Measurements from ENCODE around the gene MAPK10. TPM values are rescaled to one million over a fixed set of nuclear protein-coding genes. Genes with fewer than 3 reads are reported as not detected.

The MAPK10 gene
- total and polyA plus RNA-seq, 9 of the 15 experiments (the other 6 are each of a cell fraction or from before 2014, with no cell fraction given), result 0.10 to 0.53 (median 0.18) TPM; not detected in 4

DNA sequence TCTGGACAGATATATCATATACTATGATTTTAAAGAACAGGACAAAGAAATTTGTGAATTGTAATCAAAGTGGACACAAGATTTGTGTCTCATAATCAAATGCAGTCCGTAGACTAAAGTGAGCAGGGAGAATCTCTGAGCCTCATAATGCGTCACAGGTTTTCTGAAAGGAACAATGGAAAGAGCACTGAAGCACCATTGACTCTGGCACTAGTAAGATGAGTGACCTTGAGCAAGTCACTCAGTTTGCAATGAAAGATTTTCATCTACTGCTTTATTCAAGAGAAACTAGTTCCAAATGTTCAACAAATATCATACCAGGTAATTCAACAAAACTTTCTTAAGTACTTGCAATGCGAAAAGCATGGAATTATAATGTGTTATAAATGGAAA, 315.3 kb downstream of the MAPK10 start:
- FAIRE-seq, result no peak
- Histone ChIP-seq H3K4me2 (ENCODE audit: insufficient read depth, low read length) (no peak overlapping the region), H3K9me3 (replicated peaks; ENCODE audit: control insufficient read depth, insufficient read depth, low read depth, low read length) (no peaks in the 10 kb centered on the region), H2AFZ (ENCODE audit: low read depth, low read length) (no peak overlapping the region), H3K27me3 (ENCODE audit: control insufficient read depth in 2 of 2, insufficient read depth in 2 of 2, low read length in 2 of 2) (0 out of 5 replicates have a peak, but pooled peaks cover 0 to 2% of the 10 kb centered on the region in 2 experiments), H3K36me3 (ENCODE audit: control insufficient read depth, insufficient read depth, low read length) (no peaks in the 10 kb centered on the region), H4K20me1 (replicated peaks; ENCODE audit: control insufficient read depth, insufficient read depth, low read length) (no peaks in the 10 kb centered on the region), H3K79me2 (ENCODE audit: control insufficient read depth, insufficient read depth, low read length) (no peaks in the 10 kb centered on the region), H3K4me1 (replicated peaks in 1 of 2; ENCODE audit: control insufficient read depth in 2 of 2, insufficient read depth in 2 of 2, low read length in 2 of 2) (no peaks in the 10 kb centered on the region), H3K27ac (ENCODE audit: extremely low read depth, low read depth, low read length) (no peak overlapping the region), H3K4me3 (no peak overlapping the region), H3K9me1 (ENCODE audit: control insufficient read depth, insufficient read depth, low read length) (peaks cover 3% of the 10 kb centered on the region), H3K9ac (ENCODE audit: insufficient read depth in 1 of 2, low read depth in 2 of 2, low read length in 2 of 2) (no peak overlapping the region)
- intact Hi-C loops (cut with micrococcal nuclease) (loop anchor here (1.0 to 10.0 kb wide), 5 partner anchors 180 to 962 kb away; no protein-coding TSS in a partner anchor), in situ Hi-C loops (cut with MboI) (loop anchor here (25.0 kb wide), 1 partner anchor 907 kb away; no protein-coding TSS in a partner anchor)
- BruUV-seq (replicated peaks), result no TSS peak
- no peak for ATAC-seq
- POLR2A ChIA-PET, result no interaction called here
- DNase-seq (ENCODE audit: extremely low read depth in 1 of 4, low spot score in 3 of 4), result no peak
- CTCF ChIA-PET (ENCODE audit: low intra/inter-chr PET ratio), result interaction anchor here (0.6 to 1.5 kb wide), 2 partner anchors 9 to 897 kb away, joined by 3 to 5 read pairs; no protein-coding TSS in a partner anchor
- 2% methylated on average over 3 of the region's 3 CpGs for WGBS (ENCODE audit: insufficient coverage, low coverage, missing lambda C conversion rate)
- TF ChIP-seq NFIX (CRISPR knock-in tag; IDR thresholded peaks at IDR 0.05; ENCODE audit: low read depth) (no peak), BCOR (IDR thresholded peaks at IDR 0.05) (no peak), LARP7 (IDR thresholded peaks at IDR 0.05) (no peak), HNRNPL (IDR thresholded peaks at IDR 0.05; ENCODE audit: low read depth, low read length) (no peak), ZNF263 (CRISPR knock-in tag; IDR thresholded peaks at IDR 0.05; ENCODE audit: borderline replicate concordance) (no peak), NR2C2 (CRISPR knock-in tag; IDR thresholded peaks at IDR 0.05) (no peak), NR2C2 (tag; IDR thresholded peaks at IDR 0.05) (no peak), HDAC6 (IDR thresholded peaks at IDR 0.05; ENCODE audit: low read depth, low read length) (no peak)
- TF ChIP-seq, protein P1, sequence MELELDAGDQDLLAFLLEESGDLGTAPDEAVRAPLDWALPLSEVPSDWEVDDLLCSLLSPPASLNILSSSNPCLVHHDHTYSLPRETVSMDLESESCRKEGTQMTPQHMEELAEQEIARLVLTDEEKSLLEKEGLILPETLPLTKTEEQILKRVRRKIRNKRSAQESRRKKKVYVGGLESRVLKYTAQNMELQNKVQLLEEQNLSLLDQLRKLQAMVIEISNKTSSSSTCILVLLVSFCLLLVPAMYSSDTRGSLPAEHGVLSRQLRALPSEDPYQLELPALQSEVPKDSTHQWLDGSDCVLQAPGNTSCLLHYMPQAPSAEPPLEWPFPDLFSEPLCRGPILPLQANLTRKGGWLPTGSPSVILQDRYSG (tag; conservative IDR thresholded peaks at IDR 0.05; ENCODE audit: low read depth), result no peak
- TF ChIP-seq, protein P2, sequence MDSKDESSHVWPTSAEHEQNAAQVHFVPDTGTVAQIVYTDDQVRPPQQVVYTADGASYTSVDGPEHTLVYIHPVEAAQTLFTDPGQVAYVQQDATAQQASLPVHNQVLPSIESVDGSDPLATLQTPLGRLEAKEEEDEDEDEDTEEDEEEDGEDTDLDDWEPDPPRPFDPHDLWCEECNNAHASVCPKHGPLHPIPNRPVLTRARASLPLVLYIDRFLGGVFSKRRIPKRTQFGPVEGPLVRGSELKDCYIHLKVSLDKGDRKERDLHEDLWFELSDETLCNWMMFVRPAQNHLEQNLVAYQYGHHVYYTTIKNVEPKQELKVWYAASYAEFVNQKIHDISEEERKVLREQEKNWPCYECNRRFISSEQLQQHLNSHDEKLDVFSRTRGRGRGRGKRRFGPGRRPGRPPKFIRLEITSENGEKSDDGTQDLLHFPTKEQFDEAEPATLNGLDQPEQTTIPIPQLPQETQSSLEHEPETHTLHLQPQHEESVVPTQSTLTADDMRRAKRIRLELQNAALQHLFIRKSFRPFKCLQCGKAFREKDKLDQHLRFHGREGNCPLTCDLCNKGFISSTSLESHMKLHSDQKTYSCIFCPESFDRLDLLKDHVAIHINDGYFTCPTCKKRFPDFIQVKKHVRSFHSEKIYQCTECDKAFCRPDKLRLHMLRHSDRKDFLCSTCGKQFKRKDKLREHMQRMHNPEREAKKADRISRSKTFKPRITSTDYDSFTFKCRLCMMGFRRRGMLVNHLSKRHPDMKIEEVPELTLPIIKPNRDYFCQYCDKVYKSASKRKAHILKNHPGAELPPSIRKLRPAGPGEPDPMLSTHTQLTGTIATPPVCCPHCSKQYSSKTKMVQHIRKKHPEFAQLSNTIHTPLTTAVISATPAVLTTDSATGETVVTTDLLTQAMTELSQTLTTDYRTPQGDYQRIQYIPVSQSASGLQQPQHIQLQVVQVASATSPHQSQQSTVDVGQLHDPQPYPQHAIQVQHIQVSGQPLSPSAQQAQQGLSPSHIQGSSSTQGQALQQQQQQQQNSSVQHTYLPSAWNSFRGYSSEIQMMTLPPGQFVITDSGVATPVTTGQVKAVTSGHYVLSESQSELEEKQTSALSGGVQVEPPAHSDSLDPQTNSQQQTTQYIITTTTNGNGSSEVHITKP (IDR thresholded peaks at IDR 0.05; ENCODE audit: partially characterized antibody), result no peak
- TF ChIP-seq, protein P3, sequence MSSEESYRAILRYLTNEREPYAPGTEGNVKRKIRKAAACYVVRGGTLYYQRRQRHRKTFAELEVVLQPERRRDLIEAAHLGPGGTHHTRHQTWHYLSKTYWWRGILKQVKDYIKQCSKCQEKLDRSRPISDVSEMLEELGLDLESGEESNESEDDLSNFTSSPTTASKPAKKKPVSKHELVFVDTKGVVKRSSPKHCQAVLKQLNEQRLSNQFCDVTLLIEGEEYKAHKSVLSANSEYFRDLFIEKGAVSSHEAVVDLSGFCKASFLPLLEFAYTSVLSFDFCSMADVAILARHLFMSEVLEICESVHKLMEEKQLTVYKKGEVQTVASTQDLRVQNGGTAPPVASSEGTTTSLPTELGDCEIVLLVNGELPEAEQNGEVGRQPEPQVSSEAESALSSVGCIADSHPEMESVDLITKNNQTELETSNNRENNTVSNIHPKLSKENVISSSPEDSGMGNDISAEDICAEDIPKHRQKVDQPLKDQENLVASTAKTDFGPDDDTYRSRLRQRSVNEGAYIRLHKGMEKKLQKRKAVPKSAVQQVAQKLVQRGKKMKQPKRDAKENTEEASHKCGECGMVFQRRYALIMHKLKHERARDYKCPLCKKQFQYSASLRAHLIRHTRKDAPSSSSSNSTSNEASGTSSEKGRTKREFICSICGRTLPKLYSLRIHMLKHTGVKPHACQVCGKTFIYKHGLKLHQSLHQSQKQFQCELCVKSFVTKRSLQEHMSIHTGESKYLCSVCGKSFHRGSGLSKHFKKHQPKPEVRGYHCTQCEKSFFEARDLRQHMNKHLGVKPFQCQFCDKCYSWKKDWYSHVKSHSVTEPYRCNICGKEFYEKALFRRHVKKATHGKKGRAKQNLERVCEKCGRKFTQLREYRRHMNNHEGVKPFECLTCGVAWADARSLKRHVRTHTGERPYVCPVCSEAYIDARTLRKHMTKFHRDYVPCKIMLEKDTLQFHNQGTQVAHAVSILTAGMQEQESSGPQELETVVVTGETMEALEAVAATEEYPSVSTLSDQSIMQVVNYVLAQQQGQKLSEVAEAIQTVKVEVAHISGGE (CRISPR knock-in tag; IDR thresholded peaks at IDR 0.05), result no peak
- TF ChIP-seq, protein P4, sequence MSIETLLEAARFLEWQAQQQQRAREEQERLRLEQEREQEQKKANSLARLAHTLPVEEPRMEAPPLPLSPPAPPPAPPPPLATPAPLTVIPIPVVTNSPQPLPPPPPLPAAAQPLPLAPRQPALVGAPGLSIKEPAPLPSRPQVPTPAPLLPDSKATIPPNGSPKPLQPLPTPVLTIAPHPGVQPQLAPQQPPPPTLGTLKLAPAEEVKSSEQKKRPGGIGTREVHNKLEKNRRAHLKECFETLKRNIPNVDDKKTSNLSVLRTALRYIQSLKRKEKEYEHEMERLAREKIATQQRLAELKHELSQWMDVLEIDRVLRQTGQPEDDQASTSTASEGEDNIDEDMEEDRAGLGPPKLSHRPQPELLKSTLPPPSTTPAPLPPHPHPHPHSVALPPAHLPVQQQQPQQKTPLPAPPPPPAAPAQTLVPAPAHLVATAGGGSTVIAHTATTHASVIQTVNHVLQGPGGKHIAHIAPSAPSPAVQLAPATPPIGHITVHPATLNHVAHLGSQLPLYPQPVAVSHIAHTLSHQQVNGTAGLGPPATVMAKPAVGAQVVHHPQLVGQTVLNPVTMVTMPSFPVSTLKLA (conservative IDR thresholded peaks at IDR 0.05), result no peak
